Parathyroid adenoma (tissue), 2 donors: ENCODE measurements around the gene NEK4.

Experiments
- H2AFZ ChIP-seq: fragments of 300-600 bp; sonication (generic); one replicate; pipeline ENCODE4 v1.7.0; 2017; ENCODE audit warnings: antibody characterized with exemption, mild to moderate bottlenecking
- H3K27ac ChIP-seq: fragments of 300-600 bp; sonication (generic); one replicate; pipeline ENCODE4 v1.7.0; 2017
- H3K27me3 ChIP-seq: fragments of 300-600 bp; sonication (generic); one replicate; pipeline ENCODE4 v1.7.0; 2017; ENCODE audit warnings: low read length; ENCODE audit not compliant: control insufficient read depth, insufficient read depth
- H3K36me3 ChIP-seq: fragments of 300-600 bp; sonication (generic); one replicate; pipeline ENCODE4 v1.7.0; 2017; ENCODE audit warnings: low read length; ENCODE audit not compliant: control insufficient read depth, insufficient read depth
- H3K4me1 ChIP-seq: fragments of 300-600 bp; sonication (generic); one replicate; pipeline ENCODE4 v1.7.0; 2017; ENCODE audit warnings: control low read depth
- H3K4me2 ChIP-seq: fragments of 300-600 bp; sonication (generic); one replicate; pipeline ENCODE4 v1.7.0; 2017; ENCODE audit warnings: low read length
- H3K4me3 ChIP-seq: fragments of 300-600 bp; sonication (generic); one replicate; pipeline ENCODE4 v1.7.0; 2017; ENCODE audit warnings: low read depth, low read length
- H3K79me2 ChIP-seq: fragments of 300-600 bp; sonication (generic); one replicate; pipeline ENCODE4 v1.7.0; 2017; ENCODE audit warnings: control low read depth
- H3K9ac ChIP-seq: fragments of 300-600 bp; sonication (generic); one replicate; pipeline ENCODE4 v1.7.0; 2017; ENCODE audit warnings: mild to moderate bottlenecking
- H3K9me3 ChIP-seq: fragments of 300-600 bp; sonication (generic); one replicate; pipeline ENCODE4 v1.7.0; 2017; ENCODE audit warnings: low read length; ENCODE audit not compliant: control insufficient read depth
- CTCF ChIP-seq: fragments of 300-600 bp; sonication (generic); IDR thresholded peaks from one replicate; pipeline ENCODE4 v1.7.0; 2017; ENCODE audit warnings: antibody characterized with exemption, mild to moderate bottlenecking
- donor health status: primary hyperparathyroidism.

The NEK4 gene

GRCh38 chr3:52775877-52776276, 5.1 kb upstream of the NEK4 start:
- Histone ChIP-seq H3K27me3 (no peaks in the 10 kb centered on the region), H3K9ac (no peak overlapping the region), H2AFZ (peak overlapping the region; percentile 73), H3K79me2 (peaks cover 3% of the 10 kb centered on the region), H3K4me2 (no peak overlapping the region), H3K4me3 (no peak overlapping the region), H3K4me1 (no peaks in the 10 kb centered on the region), H3K9me3 (no peaks in the 10 kb centered on the region), H3K36me3 (no peaks in the 10 kb centered on the region), H3K27ac (no peak overlapping the region)
- TF ChIP-seq CTCF, result no peak

GRCh38 chr3:52774901-52775864, 4.4 kb upstream of the NEK4 start:
- Histone ChIP-seq H2AFZ (peak overlapping the region; percentile 73), H3K4me2 (no peak overlapping the region), H3K27me3 (no peaks in the 10 kb centered on the region), H3K4me3 (no peak overlapping the region), H3K9ac (no peak overlapping the region), H3K9me3 (no peaks in the 10 kb centered on the region), H3K4me1 (no peaks in the 10 kb centered on the region), H3K36me3 (no peaks in the 10 kb centered on the region), H3K79me2 (peaks cover 3% of the 10 kb centered on the region), H3K27ac (no peak overlapping the region)
- TF ChIP-seq CTCF, result no peak

- no peak overlapping the region for H2AFZ ChIP-seq
- H3K4me3 ChIP-seq, result no peak overlapping the region
- H3K4me2 ChIP-seq, result no peak overlapping the region
- H3K27me3 ChIP-seq, result no peaks in the 10 kb centered on the region
- H3K4me1 ChIP-seq, result peaks cover 4% of the 10 kb centered on the region
- TF ChIP-seq CTCF, result no peak
- H3K9me3 ChIP-seq, result no peaks in the 10 kb centered on the region
- H3K79me2 ChIP-seq, result peaks cover 3% of the 10 kb centered on the region
- no peak overlapping the region for H3K9ac ChIP-seq
- no peaks in the 10 kb centered on the region for H3K36me3 ChIP-seq
- H3K27ac ChIP-seq, result no peak overlapping the region
Observed at GRCh38 chr3:52774066-52774713, 3.5 kb upstream of the NEK4 start.

DNA sequence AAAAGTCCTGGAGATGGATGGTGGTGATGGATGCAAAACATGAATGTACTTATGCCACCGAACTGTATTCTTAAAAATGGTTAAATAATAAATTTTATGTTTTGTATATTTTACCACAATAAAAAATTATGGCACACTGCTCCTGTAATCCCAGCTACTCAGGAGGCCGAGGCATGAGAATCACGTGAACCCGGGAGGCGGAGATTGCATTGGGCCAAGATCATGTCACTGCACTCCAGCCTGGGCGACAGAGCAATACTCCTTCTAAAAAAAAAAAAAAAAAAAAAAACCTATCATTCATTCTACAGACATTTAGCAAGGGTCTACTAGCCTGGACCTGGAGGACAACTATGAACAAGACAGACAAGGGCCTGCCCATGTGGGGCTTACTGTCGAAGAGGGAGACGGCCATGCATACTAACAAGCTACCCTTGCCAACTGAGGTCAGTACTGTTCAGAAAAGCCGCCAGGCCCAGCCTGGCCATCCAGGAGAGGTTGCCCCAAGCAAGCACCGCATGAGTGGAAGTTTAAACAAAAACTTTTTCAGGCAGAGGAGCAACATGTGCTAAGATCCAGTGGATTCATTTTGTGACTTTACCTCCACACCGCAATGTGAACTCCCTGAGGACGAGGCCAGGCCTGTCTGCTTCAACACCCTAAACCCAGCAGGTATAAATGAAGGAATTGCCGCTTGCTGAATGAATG, 2.8 kb upstream of the NEK4 start:
- Histone ChIP-seq H3K27ac (no peak overlapping the region), H3K4me3 (no peak overlapping the region), H3K9ac (no peak overlapping the region), H3K79me2 (peaks cover 3% of the 10 kb centered on the region), H2AFZ (no peak overlapping the region), H3K27me3 (no peaks in the 10 kb centered on the region), H3K36me3 (no peaks in the 10 kb centered on the region), H3K9me3 (no peaks in the 10 kb centered on the region), H3K4me2 (no peak overlapping the region), H3K4me1 (peaks cover 4% of the 10 kb centered on the region)
- no peak for TF ChIP-seq CTCF
